AG04449 (cell line): ENCODE measurements around the gene CUL7.

Experiments used
- CTCF ChIA-PET: fragments of 350-600 bp; formaldehyde crosslinking; extraction: SDS; loops from one replicate; lab custom pipeline; 2021; ENCODE audit warnings: antibody characterized with exemption; lab: Yijun Ruan, JAX
- POLR2A ChIA-PET: fragments of 400-600, 350-600 bp; formaldehyde crosslinking; extraction: SDS; loops from one replicate; lab custom pipeline; 2020; ENCODE audit warnings: antibody characterized with exemption, inconsistent platforms; lab: Yijun Ruan, JAX
- DNase-seq: peaks from one replicate; pipeline ENCODE4 v3.0.0-alpha.2; 2010; ENCODE audit warnings: low read depth, low spot score
- H3K4me3 ChIP-seq: 2 replicates; pipeline ENCODE4 v1.5.1; 2011; ENCODE audit warnings: low read depth, mild to moderate bottlenecking, control low read depth, low read length
- CTCF ChIP-seq: IDR thresholded peaks from one replicate; pipeline ENCODE4 v1.5.1; 2011; ENCODE audit warnings: mild to moderate bottlenecking, moderate library complexity, low read length, control low read depth, inconsistent platforms; ENCODE audit not compliant: insufficient read depth; ENCODE audit errors: missing control alignments

Gene CUL7

GRCh38 chr6:43013843-43014433, 39.7 kb downstream of the CUL7 start, which contains the start of the genes KLHDC3 and MEA1:
TSS of gene KLHDC3 (plus strand) at chr6:43014249. CDS start at chr6:43017193, 2,944 bp downstream.
TSS of gene MEA1 (minus strand) at chr6:43013946. CDS start at chr6:43013813, 133 bp downstream.
- H3K4me3 ChIP-seq = peak within 1 kb of the TSS; percentile 98
- TF ChIP-seq CTCF = no peak
- POLR2A ChIA-PET = interaction anchor here (0.6 to 1.6 kb wide), 12 partner anchors 29 to 169 kb away, joined by 3 to 10 read pairs (median 3); partner anchors contain the start of genes CNPY3, CUL7, CUL9 and KLC4
- CTCF ChIA-PET = interaction anchor here (1.1 to 5.5 kb wide), 6 partner anchors 9 to 215 kb away, joined by 3 to 38 read pairs (median 7); partner anchors contain the start of gene DNPH1
- peak; percentile 99 for DNase-seq

DNA sequence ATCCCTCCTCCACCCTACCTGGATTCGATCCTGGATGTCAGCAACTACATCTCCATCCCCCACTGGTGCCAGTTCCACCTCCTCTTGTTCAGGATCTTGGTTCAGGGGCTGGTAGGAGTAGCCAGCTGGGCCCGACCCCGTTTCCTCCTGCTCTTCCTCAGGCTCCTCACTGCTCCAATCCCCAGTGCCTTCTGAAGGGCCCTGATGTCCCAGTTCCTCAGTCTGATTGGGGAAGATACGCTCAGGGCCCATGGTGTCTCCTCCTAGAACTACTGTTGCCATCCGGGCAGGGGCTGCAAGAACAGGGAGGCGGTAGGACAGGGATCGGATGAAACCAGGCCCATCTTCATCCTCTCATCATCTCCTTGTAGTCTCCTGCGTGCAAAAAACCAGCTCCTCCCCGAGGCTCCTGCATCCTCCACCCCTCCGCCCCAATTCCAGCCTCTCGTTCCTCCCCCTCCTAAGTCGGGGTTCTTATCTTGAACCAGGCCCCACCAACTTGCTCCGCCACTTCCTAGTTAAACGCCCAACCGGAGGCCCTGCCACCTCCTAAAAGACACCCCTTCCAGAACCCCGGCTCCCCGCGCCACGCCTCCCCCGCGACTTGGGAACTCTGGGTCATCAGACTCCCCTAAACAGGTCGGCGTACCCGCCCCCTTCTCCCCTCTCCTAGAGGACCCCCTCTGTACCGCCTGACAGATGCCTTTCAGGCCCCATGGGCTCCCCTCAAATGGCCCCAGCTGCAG, 40.4 kb downstream of the CUL7 start:
- ChIA-PET POLR2A (interaction anchor here (0.6 to 1.6 kb wide), 6 partner anchors 40 to 775 kb away, joined by 3 to 5 read pairs (median 4); partner anchors contain the start of genes CUL7 and CUL9), CTCF (interaction anchor here (0.9 to 5.5 kb wide), 7 partner anchors 9 to 216 kb away, joined by 3 to 38 read pairs (median 4); partner anchors contain the start of gene DNPH1)
- H3K4me3 ChIP-seq = peak overlapping the region; percentile 79
- TF ChIP-seq CTCF = no peak
- no peak for DNase-seq

- ChIA-PET POLR2A (no interaction called here), CTCF (interaction anchor here (0.9 to 5.5 kb wide), 5 partner anchors 8 to 131 kb away, joined by 3 to 38 read pairs (median 6); no protein-coding TSS in a partner anchor)
- TF ChIP-seq CTCF = no peak
- peak overlapping the region; percentile 79 for H3K4me3 ChIP-seq
- DNase-seq = no peak
Observed at GRCh38 chr6:43012364-43012763, 41.3 kb downstream of the CUL7 start.

- ChIA-PET CTCF (interaction anchor here (1.0 to 1.6 kb wide), 6 partner anchors 10 to 166 kb away, joined by 3 to 6 read pairs (median 3); partner anchors contain the start of genes CUL7 and RRP36), POLR2A (interaction anchor here (1.2 kb wide), 1 partner anchor 43 kb away, joined by 3 read pairs; the partner anchor contains the start of gene CUL7)
- DNase-seq = no peak
- no peak overlapping the region; the same call in 1 of the 2 replicates for H3K4me3 ChIP-seq
- no peak for TF ChIP-seq CTCF
Observed at GRCh38 chr6:43011207-43011606, 42.4 kb downstream of the CUL7 start.

- no peak overlapping the region for H3K4me3 ChIP-seq
- CTCF ChIA-PET = interaction anchor here (0.6 to 3.0 kb wide), 5 partner anchors 13 to 192 kb away, joined by 3 to 14 read pairs (median 6); no protein-coding TSS in a partner anchor
- no peak for DNase-seq
- POLR2A ChIA-PET = interaction anchor here (1.1 kb wide), 1 partner anchor 15 kb away, joined by 4 read pairs; no protein-coding TSS in a partner anchor
- peak; percentile 54 for TF ChIP-seq CTCF
Observed at GRCh38 chr6:43009124-43009523, 44.5 kb downstream of the CUL7 start.

DNA sequence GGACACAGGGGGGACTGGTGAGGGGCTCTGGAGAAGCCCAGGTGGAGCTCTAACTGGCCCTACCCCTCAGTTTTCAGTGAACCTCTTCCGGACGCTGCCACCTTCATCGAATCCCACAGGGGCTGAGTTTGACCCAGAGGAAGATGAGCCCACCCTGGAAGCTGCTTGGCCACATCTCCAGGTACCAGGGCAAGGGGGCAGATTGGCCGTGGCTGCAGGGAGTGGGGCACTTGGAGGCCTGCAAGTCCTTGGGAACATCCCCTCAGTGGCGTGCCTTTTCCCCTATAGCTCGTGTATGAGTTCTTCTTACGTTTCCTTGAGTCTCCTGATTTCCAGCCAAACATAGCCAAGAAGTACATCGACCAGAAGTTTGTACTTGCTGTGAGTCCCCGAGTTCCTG, 46.5 kb downstream of the CUL7 start:
- ChIA-PET POLR2A (no interaction called here), CTCF (interaction anchor here (0.9 to 1.9 kb wide), 2 partner anchors 106 to 108 kb away, joined by 3 to 5 read pairs; no protein-coding TSS in a partner anchor)
- DNase-seq = no peak
- TF ChIP-seq CTCF = no peak
- no peak overlapping the region for H3K4me3 ChIP-seq
